Uterus (tissue), 2 donors: ENCODE results near the gene FAM118A.
"Not testable (repeated sequence)": the region's sequence is repeated elsewhere in the genome, so short reads cannot be mapped to it uniquely, and the experiment has no call there.

Source experiments
- POLR2A ChIP-seq, 2 donors: fragments of 450-650 bp; IDR thresholded peaks; one replicate each; pipeline ENCODE4 v1.6.1; 2016; ENCODE audit warnings: antibody characterized with exemption in 2 of 2, mild to moderate bottlenecking in 1 of 2, moderate library complexity in 1 of 2
- TF ChIP-seq, protein P1 (sequence below), 4 experiments: fragments of 200-600 bp in 2 of 4; fragments of 450-650 bp in 2 of 4; sonication (generic) in 2 of 4; IDR thresholded peaks; one replicate each; pipeline ENCODE4 v1.5.1; 2016 to 2019; ENCODE audit warnings: antibody characterized with exemption in 4 of 4, mild to moderate bottlenecking in 2 of 4, moderate library complexity in 1 of 4

DNA sequence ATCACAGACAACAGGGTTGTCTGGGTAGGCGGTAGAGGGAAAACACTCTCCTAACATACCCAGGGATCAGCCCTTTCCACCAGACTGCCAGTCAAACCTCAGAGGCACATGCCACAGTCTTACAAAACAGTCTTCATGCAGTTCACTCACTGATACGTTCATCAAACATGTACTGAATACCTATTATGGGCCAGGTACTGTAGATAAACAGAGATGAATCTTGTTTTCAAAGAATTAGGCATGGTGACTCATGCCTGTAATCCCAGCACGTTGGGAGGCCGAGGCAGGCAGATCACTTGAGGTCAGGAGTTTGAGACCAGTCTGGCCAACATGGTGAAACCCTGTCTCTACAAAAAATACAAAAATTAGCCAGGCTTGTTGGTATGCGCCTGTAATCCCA, 43.0 kb downstream of the FAM118A start:
- TF ChIP-seq, protein P1, sequence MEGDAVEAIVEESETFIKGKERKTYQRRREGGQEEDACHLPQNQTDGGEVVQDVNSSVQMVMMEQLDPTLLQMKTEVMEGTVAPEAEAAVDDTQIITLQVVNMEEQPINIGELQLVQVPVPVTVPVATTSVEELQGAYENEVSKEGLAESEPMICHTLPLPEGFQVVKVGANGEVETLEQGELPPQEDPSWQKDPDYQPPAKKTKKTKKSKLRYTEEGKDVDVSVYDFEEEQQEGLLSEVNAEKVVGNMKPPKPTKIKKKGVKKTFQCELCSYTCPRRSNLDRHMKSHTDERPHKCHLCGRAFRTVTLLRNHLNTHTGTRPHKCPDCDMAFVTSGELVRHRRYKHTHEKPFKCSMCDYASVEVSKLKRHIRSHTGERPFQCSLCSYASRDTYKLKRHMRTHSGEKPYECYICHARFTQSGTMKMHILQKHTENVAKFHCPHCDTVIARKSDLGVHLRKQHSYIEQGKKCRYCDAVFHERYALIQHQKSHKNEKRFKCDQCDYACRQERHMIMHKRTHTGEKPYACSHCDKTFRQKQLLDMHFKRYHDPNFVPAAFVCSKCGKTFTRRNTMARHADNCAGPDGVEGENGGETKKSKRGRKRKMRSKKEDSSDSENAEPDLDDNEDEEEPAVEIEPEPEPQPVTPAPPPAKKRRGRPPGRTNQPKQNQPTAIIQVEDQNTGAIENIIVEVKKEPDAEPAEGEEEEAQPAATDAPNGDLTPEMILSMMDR (IDR thresholded peaks at IDR 0.05): not testable (repeated sequence)
- not testable (repeated sequence) for TF ChIP-seq POLR2A (IDR thresholded peaks at IDR 0.05)
